ENCODE results near the gene LHX1. TPM values are rescaled to one million over a fixed set of nuclear protein-coding genes. Genes with fewer than 3 reads are reported as not detected.
A peak's percentile ranks its signal among the peaks of the same experiment; 100 is the strongest.

The LHX1 gene
- polyA plus RNA-seq, 1 of the 3 experiments (the other 2 are of a cell fraction): not detected

DNA sequence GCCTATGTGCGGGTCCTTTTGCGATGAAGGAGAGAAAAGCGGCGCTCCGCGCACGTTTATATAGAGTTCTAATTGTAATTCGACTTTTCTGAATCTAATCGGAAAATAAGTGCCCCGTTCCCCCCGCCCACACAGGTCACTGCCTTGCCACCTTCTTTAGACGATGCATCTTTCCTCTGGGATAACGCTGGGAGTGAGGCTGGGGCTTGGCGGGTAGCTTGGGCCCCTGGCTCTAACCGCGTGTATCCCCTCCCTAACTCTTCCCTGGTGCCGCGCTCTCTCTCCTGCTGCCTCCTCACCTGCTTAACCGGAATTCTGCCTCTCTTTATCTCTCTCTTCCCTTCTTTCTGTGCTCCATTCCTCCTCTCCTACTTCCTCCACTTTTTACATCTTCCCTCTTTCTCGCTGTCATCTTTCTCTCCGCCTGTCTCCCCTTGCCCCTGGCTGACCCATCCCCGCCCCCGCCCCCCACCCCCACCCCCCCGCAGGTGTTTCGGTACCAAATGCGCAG is 2.6 kb downstream of the LHX1 start (continued):
- TF ChIP-seq RAD21 (IDR thresholded peaks at IDR 0.05; ENCODE audit: low read length) (no peak), YY1 (IDR thresholded peaks at IDR 0.05; ENCODE audit: low read depth) (no peak), FOXJ3 (CRISPR knock-in tag; IDR thresholded peaks at IDR 0.05) (no peak)

DNA sequence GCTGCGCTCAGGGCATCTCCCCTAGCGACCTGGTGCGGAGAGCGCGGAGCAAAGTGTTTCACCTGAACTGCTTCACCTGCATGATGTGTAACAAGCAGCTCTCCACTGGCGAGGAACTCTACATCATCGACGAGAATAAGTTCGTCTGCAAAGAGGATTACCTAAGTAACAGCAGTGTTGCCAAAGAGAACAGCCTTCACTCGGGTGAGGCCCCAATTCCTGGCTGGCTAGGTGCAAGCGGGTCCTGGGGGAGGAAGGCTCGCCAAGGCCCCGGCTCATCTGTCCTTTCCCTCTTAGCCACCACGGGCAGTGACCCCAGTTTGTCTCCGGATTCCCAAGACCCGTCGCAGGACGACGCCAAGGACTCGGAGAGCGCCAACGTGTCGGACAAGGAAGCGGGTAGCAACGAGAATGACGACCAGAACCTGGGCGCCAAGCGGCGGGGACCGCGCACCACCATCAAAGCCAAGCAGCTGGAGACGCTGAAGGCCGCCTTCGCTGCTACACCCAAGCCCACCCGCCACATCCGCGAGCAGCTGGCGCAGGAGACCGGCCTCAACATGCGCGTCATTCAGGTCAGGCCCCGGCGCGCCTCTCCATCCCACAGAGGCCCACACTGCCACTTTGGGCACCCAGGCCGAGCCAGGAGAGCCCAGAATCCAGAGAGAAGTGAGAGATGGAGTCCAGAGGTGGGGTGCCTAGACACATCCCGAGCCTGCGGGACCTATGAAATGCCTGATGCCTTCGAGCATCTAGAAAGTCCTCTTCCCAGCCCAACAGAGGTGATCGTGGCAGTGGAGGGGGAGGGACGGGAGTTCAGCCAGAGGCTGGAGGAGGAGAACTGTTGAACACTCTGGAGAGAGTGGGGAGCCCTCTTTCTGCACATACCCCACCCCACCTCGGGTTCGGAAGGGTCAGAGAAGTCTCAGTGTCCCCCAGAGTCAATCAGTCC is 3.3 kb downstream of the LHX1 start:
- DNase-seq: no peak
- peaks cover 0 to 22% of the 10 kb centered on the region in 2 experiments; a peak in 2 of 4 replicates for H3K4me1 ChIP-seq (ENCODE audit: control insufficient read depth in 1 of 2, insufficient read depth in 2 of 2, low read depth in 1 of 2, low read length in 1 of 2)
- H3K9me3 ChIP-seq: no peaks in the 10 kb centered on the region
- POLR2A ChIA-PET: no interaction called here
- no peaks in the 10 kb centered on the region for H3K36me3 ChIP-seq (replicated peaks in 1 of 2; ENCODE audit: control insufficient read depth in 1 of 2, insufficient read depth in 2 of 2, low read length in 1 of 2)
- H3K27ac ChIP-seq (ENCODE audit: low read depth in 2 of 2, low read length in 1 of 2): no peak overlapping the region
- peaks cover 15% of the 10 kb centered on the region for H3F3A ChIP-seq (replicated peaks; ENCODE audit: insufficient read depth)
- H3K9me2 ChIP-seq: no peaks in the 10 kb centered on the region
- no peak overlapping the region for H3K9ac ChIP-seq
- no peak overlapping the region for H3K4me3 ChIP-seq (ENCODE audit: low read depth in 2 of 2, low read length in 1 of 2)
- TF ChIP-seq CHD2 (IDR thresholded peaks at IDR 0.05; ENCODE audit: low read length, partially characterized antibody) (no peak), TEAD4 (IDR thresholded peaks at IDR 0.05; ENCODE audit: borderline replicate concordance, insufficient read depth) (no peak), SIN3A (IDR thresholded peaks at IDR 0.05; ENCODE audit: borderline replicate concordance, low read depth, low read length) (no peak), GATA2 (CRISPR knock-in tag; IDR thresholded peaks at IDR 0.05) (no peak), NFIC (IDR thresholded peaks at IDR 0.05; ENCODE audit: borderline replicate concordance) (no peak), EZH2phosphoT487 (IDR thresholded peaks at IDR 0.05; ENCODE audit: borderline replicate concordance, low read depth) (peak; percentile 15; the same call in 1 of the 2 replicates), YY1 (IDR thresholded peaks at IDR 0.05; ENCODE audit: low read depth) (no peak), FOXJ3 (CRISPR knock-in tag; IDR thresholded peaks at IDR 0.05) (no peak)
- TF ChIP-seq, protein P1, sequence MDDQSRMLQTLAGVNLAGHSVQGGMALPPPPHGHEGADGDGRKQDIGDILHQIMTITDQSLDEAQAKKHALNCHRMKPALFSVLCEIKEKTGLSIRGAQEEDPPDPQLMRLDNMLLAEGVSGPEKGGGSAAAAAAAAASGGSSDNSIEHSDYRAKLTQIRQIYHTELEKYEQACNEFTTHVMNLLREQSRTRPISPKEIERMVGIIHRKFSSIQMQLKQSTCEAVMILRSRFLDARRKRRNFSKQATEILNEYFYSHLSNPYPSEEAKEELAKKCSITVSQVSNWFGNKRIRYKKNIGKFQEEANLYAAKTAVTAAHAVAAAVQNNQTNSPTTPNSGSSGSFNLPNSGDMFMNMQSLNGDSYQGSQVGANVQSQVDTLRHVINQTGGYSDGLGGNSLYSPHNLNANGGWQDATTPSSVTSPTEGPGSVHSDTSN (IDR thresholded peaks at IDR 0.05): no peak
- CTCF ChIA-PET: interaction anchor here (0.6 to 4.1 kb wide), 6 partner anchors 10 to 338 kb away, joined by 3 to 27 read pairs (median 3); no protein-coding TSS in a partner anchor
- no peak overlapping the region for H3K4me2 ChIP-seq
- no peaks in the 10 kb centered on the region for H3K79me2 ChIP-seq (ENCODE audit: insufficient read depth)
- peaks cover 29% of the 10 kb centered on the region for H4K20me1 ChIP-seq (ENCODE audit: insufficient read depth)
- 24% methylated on average over 43 of the region's 52 CpGs for WGBS (ENCODE audit: low lambda C conversion rate)
- peaks cover 96% of the 10 kb centered on the region for H3K27me3 ChIP-seq (ENCODE audit: insufficient read depth)
- H2AFZ ChIP-seq (ENCODE audit: low read depth): no peak overlapping the region

DNA sequence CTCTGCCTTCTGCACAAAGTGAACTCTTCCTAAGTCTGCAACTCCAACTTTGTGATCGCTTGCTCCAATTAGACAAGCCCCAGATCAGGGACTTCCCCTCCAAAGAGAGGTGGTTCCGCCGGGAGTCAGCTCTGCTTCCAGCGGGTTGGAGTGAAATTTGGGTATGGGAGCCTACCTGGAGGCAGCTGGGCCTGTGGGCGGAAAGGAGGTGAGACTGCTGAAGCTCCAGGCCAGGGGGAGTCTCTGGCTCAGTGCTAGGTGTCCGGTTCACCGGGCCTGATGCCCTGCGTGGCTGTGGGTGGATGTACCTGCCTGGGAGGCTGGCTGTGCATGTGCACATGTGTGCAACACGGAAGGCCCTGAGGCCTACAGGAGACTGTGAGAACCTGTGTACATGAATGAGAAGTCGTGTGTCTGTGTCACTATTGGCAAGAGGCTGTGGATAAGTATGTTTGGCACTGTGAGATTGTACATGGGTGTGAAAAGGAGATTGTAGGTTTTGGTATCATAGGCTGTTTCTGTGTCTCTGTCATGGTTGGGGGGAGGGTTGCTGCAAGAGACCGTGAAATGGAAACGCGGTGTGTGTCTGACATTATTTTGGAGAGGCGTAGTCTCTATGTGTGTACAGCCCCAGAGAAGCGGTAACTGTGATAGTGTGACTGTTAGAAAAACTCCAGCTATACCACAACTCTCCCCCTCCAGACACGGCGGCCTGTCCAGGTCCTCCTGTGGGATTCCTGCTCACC is 4.2 kb downstream of the LHX1 start:
- DNase-seq: no peak
- Histone ChIP-seq H3K27me3 (ENCODE audit: insufficient read depth) (peaks cover 96% of the 10 kb centered on the region), H2AFZ (ENCODE audit: low read depth) (no peak overlapping the region), H3K27ac (ENCODE audit: low read depth in 2 of 2, low read length in 1 of 2) (no peak overlapping the region), H3K4me3 (ENCODE audit: low read depth in 2 of 2, low read length in 1 of 2) (no peak overlapping the region; a peak in 1 of 4 replicates), H3K9me2 (no peaks in the 10 kb centered on the region), H4K20me1 (ENCODE audit: insufficient read depth) (peaks cover 22% of the 10 kb centered on the region), H3K9ac (no peak overlapping the region), H3K36me3 (replicated peaks in 1 of 2; ENCODE audit: control insufficient read depth in 1 of 2, insufficient read depth in 2 of 2, low read length in 1 of 2) (no peaks in the 10 kb centered on the region), H3K4me1 (ENCODE audit: control insufficient read depth in 1 of 2, insufficient read depth in 2 of 2, low read depth in 1 of 2, low read length in 1 of 2) (peaks cover 0 to 19% of the 10 kb centered on the region in 2 experiments; a peak in 2 of 4 replicates), H3F3A (replicated peaks; ENCODE audit: insufficient read depth) (peaks cover 15% of the 10 kb centered on the region), H3K79me2 (ENCODE audit: insufficient read depth) (no peaks in the 10 kb centered on the region), H3K4me2 (no peak overlapping the region), H3K9me3 (no peaks in the 10 kb centered on the region)
- WGBS (ENCODE audit: low lambda C conversion rate): 32% methylated on average over 15 of the region's 17 CpGs
- ChIA-PET POLR2A (no interaction called here), CTCF (interaction anchor here (0.6 to 1.4 kb wide), 7 partner anchors 10 to 282 kb away, joined by 3 to 5 read pairs (median 3); no protein-coding TSS in a partner anchor)
- no peak for TF ChIP-seq NFIC (IDR thresholded peaks at IDR 0.05; ENCODE audit: borderline replicate concordance)
- TF ChIP-seq, protein P2, sequence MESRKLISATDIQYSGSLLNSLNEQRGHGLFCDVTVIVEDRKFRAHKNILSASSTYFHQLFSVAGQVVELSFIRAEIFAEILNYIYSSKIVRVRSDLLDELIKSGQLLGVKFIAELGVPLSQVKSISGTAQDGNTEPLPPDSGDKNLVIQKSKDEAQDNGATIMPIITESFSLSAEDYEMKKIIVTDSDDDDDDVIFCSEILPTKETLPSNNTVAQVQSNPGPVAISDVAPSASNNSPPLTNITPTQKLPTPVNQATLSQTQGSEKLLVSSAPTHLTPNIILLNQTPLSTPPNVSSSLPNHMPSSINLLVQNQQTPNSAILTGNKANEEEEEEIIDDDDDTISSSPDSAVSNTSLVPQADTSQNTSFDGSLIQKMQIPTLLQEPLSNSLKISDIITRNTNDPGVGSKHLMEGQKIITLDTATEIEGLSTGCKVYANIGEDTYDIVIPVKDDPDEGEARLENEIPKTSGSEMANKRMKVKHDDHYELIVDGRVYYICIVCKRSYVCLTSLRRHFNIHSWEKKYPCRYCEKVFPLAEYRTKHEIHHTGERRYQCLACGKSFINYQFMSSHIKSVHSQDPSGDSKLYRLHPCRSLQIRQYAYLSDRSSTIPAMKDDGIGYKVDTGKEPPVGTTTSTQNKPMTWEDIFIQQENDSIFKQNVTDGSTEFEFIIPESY (IDR thresholded peaks at IDR 0.05; ENCODE audit: borderline replicate concordance, low read depth): no peak
- TF ChIP-seq, protein P3, sequence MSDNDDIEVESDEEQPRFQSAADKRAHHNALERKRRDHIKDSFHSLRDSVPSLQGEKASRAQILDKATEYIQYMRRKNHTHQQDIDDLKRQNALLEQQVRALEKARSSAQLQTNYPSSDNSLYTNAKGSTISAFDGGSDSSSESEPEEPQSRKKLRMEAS (IDR thresholded peaks at IDR 0.05; ENCODE audit: low read depth): no peak
- no peak for TF ChIP-seq TEAD4 (IDR thresholded peaks at IDR 0.05; ENCODE audit: borderline replicate concordance, insufficient read depth)
- no peak for TF ChIP-seq EP300 (IDR thresholded peaks at IDR 0.05; ENCODE audit: borderline replicate concordance in 1 of 2, low read depth in 1 of 2, low read length in 1 of 2)
- TF ChIP-seq, protein P4, sequence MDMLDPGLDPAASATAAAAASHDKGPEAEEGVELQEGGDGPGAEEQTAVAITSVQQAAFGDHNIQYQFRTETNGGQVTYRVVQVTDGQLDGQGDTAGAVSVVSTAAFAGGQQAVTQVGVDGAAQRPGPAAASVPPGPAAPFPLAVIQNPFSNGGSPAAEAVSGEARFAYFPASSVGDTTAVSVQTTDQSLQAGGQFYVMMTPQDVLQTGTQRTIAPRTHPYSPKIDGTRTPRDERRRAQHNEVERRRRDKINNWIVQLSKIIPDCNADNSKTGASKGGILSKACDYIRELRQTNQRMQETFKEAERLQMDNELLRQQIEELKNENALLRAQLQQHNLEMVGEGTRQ (IDR thresholded peaks at IDR 0.05; ENCODE audit: borderline replicate concordance, low read depth, low read length): no peak
- no peak for TF ChIP-seq MXI1 (IDR thresholded peaks at IDR 0.05; ENCODE audit: low read depth, low read length)
- TF ChIP-seq MEF2A (IDR thresholded peaks at IDR 0.05; ENCODE audit: borderline replicate concordance, low read depth): no peak
- TF ChIP-seq JUND (IDR thresholded peaks at IDR 0.05): no peak
- no peak for TF ChIP-seq POLR2AphosphoS5 (IDR thresholded peaks at IDR 0.05; ENCODE audit: low read depth, low read length)
